ENCODE results near the gene OR4A16. TPM values are rescaled to one million over a fixed set of nuclear protein-coding genes. Genes with fewer than 3 reads are reported as not detected.

OR4A16 gene
- total RNA-seq, result not detected

GRCh38 chr11:55342901-55343300 is at the start of gene OR4A16:
Gene OR4A16, plus strand, starts transcription at chr11:55343201. Its CDS starts 0 bp downstream, at chr11:55343201.
- no peaks in the 10 kb centered on the region for H3K36me3 ChIP-seq
- in situ Hi-C loops (cut with MboI; ENCODE audit: low sequenced_read_pairs in 4 of 4), result no loop called here
- ATAC-seq, result no peak
- H3K9me3 ChIP-seq, result no peaks in the 10 kb centered on the region
- H3K4me3 ChIP-seq, result no peak within 1 kb of the TSS
- TF ChIP-seq POLR2A (IDR thresholded peaks at IDR 0.05), result no peak
- TF ChIP-seq, protein P1, sequence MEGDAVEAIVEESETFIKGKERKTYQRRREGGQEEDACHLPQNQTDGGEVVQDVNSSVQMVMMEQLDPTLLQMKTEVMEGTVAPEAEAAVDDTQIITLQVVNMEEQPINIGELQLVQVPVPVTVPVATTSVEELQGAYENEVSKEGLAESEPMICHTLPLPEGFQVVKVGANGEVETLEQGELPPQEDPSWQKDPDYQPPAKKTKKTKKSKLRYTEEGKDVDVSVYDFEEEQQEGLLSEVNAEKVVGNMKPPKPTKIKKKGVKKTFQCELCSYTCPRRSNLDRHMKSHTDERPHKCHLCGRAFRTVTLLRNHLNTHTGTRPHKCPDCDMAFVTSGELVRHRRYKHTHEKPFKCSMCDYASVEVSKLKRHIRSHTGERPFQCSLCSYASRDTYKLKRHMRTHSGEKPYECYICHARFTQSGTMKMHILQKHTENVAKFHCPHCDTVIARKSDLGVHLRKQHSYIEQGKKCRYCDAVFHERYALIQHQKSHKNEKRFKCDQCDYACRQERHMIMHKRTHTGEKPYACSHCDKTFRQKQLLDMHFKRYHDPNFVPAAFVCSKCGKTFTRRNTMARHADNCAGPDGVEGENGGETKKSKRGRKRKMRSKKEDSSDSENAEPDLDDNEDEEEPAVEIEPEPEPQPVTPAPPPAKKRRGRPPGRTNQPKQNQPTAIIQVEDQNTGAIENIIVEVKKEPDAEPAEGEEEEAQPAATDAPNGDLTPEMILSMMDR (IDR thresholded peaks at IDR 0.05 in 4 of 5, conservative IDR thresholded peaks at IDR 0.05 in 1 of 5), result no peak
- no peaks in the 10 kb centered on the region for H3K27me3 ChIP-seq
- no peak for DNase-seq
- H3K4me1 ChIP-seq, result no peaks in the 10 kb centered on the region
- no peak within 1 kb of the TSS for H3K27ac ChIP-seq
- intact Hi-C loops (cut with DNase I; ENCODE audit: low total_unique reads), result no loop called here

DNA sequence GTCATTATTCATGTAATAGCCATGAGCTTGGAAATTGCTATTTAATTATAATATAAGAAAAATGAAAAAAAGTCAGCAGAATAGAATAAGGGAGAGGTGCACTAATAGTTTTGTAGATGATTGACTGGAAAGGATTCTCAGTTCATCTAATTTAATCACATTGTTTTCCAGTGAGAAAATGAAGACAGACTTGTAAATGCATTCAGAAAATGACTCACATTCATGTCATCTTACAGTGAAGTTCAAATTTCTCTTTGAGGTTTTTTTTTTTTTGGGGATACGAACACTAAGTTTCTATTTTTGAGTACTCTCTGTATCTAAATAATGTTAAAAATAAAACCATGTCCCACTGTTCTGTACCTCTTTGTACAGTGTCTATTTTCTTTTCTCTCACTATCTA is 18.5 kb upstream of the OR4A16 start:
- intact Hi-C loops (cut with DNase I; ENCODE audit: low total_unique reads) (no loop called here), in situ Hi-C loops (cut with MboI; ENCODE audit: low sequenced_read_pairs in 4 of 4) (no loop called here)
- H3K9me3 ChIP-seq, result no peaks in the 10 kb centered on the region
- ATAC-seq (no peak), DNase-seq (no peak)
- no peak for TF ChIP-seq POLR2A (IDR thresholded peaks at IDR 0.05)
- TF ChIP-seq, protein P1 (IDR thresholded peaks at IDR 0.05 in 4 of 5, conservative IDR thresholded peaks at IDR 0.05 in 1 of 5), result no peak
- no peak overlapping the region for H3K27ac ChIP-seq
- H3K4me1 ChIP-seq, result no peaks in the 10 kb centered on the region
- no peaks in the 10 kb centered on the region for H3K27me3 ChIP-seq
- H3K4me3 ChIP-seq, result no peak overlapping the region
- no peaks in the 10 kb centered on the region for H3K36me3 ChIP-seq

DNA sequence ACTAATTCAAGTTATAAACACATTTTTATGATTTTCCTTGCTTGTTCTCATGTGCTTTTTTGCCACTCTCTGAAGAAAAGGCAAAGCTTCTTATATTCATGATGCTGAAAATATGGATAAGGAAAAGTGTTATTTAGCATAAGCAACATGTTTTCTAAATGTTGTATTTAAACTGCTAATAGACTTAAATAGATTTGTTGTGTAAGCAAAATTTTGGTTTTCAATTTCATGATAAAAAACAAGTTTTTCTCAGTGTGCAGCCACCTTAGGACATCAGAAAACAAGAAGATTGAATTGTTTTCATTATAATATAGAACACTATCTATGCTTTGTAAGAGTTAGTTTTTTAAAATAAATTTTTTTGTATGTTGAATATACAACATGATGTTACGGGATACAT is 2.3 kb downstream of the OR4A16 start:
- DNase-seq, result no peak
- no peaks in the 10 kb centered on the region for H3K4me1 ChIP-seq
- H3K27me3 ChIP-seq, result no peaks in the 10 kb centered on the region
- no peak for TF ChIP-seq POLR2A (IDR thresholded peaks at IDR 0.05)
- TF ChIP-seq, protein P1 (IDR thresholded peaks at IDR 0.05 in 4 of 5, conservative IDR thresholded peaks at IDR 0.05 in 1 of 5), result no peak
- no peaks in the 10 kb centered on the region for H3K9me3 ChIP-seq
- no peak for ATAC-seq
- H3K4me3 ChIP-seq, result no peak overlapping the region
- in situ Hi-C loops (cut with MboI; ENCODE audit: low sequenced_read_pairs in 4 of 4) (no loop called here), intact Hi-C loops (cut with DNase I; ENCODE audit: low total_unique reads) (no loop called here)
- no peaks in the 10 kb centered on the region for H3K36me3 ChIP-seq
- no peak overlapping the region for H3K27ac ChIP-seq

GRCh38 chr11:55349032-55349431 is 6.0 kb downstream of the OR4A16 start:
- DNase-seq (no peak), ATAC-seq (no peak)
- Histone ChIP-seq H3K27ac (no peak overlapping the region), H3K4me1 (no peaks in the 10 kb centered on the region), H3K9me3 (no peaks in the 10 kb centered on the region), H3K27me3 (no peaks in the 10 kb centered on the region), H3K36me3 (no peaks in the 10 kb centered on the region), H3K4me3 (no peak overlapping the region)
- in situ Hi-C loops (cut with MboI; ENCODE audit: low sequenced_read_pairs in 4 of 4), result no loop called here
- TF ChIP-seq POLR2A (IDR thresholded peaks at IDR 0.05), result no peak
- TF ChIP-seq, protein P1 (IDR thresholded peaks at IDR 0.05 in 4 of 5, conservative IDR thresholded peaks at IDR 0.05 in 1 of 5), result no peak
- intact Hi-C loops (cut with DNase I; ENCODE audit: low total_unique reads), result no loop called here

DNA sequence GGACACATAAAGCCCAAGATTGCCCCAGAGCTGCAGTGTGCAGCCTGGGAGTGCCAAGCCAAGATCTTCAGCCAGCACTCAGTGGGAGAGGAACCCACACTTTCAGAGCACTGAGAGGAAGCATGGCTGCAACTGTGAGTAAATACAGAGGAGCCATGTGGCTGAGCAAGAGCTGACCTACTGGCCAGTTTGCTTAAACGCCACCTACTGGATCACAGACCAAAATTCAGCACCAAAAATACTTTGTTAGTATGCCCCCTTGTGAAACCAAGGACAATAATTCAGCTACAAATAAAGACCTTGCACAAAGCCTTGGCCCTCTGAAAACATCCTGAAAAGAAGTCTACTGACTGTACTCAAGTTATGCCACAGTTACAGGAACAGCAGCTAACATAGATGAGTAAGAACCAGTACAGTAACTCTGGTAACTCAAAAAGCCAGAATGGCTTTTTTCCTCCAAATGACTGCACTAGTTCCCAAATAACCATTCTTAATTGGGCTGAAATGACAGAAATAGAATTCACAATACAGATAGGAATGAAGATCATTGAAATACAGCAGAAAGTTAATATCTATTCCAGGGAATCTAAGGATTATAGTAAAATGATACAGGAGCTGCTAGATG is 14.7 kb downstream of the OR4A16 start:
- TF ChIP-seq, protein P1 (IDR thresholded peaks at IDR 0.05 in 4 of 5, conservative IDR thresholded peaks at IDR 0.05 in 1 of 5), result no peak
- TF ChIP-seq POLR2A (IDR thresholded peaks at IDR 0.05), result no peak
- in situ Hi-C loops (cut with MboI; ENCODE audit: low sequenced_read_pairs in 4 of 4) (loop anchor here in 1 of 4 donors (25.0 kb wide), 1 partner anchor 95 kb away; the partner anchor contains the start of gene TRIM48), intact Hi-C loops (cut with DNase I; ENCODE audit: low total_unique reads) (no loop called here)
- no peaks in the 10 kb centered on the region for H3K4me1 ChIP-seq
- no peaks in the 10 kb centered on the region for H3K36me3 ChIP-seq
- H3K27ac ChIP-seq, result no peak overlapping the region
- DNase-seq, result no peak
- no peaks in the 10 kb centered on the region for H3K27me3 ChIP-seq
- no peak overlapping the region for H3K4me3 ChIP-seq
- no peaks in the 10 kb centered on the region for H3K9me3 ChIP-seq
- ATAC-seq, result no peak
